GM18909 (cell line): ENCODE data around the gene KIF26A.
"Not testable (repeated sequence)": the region's sequence is repeated elsewhere in the genome, so short reads cannot be mapped to it uniquely, and the experiment has no call there.

Experiments used
- ATAC-seq: cut with Tn5 transposase; IDR thresholded peaks from one replicate; pipeline ENCODE4 v1.9.1; 2021; ENCODE audit warnings: mild to moderate bottlenecking; ENCODE audit not compliant: unreplicated experiment, poor library complexity

KIF26A gene

DNA sequence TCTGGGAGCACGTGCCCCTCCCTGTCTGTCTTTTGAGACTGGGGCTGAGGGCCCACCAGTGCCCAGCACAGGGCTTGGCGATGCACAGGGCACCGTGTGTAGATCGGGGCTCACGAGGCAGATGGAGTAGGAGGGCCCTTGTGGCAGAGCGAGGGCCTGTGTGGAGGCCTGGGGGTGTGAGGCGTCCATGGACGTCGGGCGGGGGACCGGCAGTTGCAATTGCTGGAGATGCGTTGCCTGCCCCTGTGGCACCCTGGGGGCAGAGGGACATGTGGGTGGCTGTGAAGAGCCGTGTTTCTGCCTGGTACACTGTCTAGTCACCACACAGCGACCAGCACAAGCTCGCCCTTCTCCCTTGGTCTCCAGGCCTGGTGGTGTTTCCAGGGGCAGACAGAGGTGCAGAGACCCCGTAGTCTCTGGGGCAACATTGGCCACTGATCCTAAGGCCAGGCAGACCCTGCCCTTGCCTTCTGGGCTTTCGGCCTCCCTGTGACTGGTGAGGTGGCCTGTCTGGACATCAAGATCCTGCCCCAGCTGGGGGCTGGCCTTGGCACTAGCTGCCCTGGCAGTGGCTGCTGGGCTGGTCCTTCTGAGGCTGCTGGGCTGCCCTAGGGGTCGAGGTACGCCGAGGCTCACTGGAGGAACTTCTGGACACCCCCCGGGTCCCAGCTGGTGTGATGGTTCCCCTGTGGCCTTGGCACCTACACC, 14.5 kb downstream of the KIF26A start:
- ATAC-seq, result no peak

DNA sequence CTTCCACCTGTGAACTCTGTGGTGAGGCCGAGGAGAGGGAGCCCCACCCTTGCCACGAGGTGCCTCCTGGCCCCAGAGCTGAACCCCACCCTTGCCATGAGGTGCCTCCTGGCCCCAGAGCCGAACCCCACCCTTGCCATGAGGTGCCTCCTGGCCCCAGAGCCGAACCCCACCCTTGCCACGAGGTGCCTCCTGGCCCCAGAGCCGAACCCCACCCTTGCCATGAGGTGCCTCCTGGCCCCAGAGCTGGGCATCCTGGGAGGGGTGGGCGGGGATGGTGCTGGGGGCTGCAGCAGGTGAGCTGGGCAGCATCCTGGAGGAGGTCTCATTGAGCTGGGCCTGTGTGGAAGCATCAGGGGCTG, 15.0 kb downstream of the KIF26A start:
- not testable (repeated sequence) for ATAC-seq

DNA sequence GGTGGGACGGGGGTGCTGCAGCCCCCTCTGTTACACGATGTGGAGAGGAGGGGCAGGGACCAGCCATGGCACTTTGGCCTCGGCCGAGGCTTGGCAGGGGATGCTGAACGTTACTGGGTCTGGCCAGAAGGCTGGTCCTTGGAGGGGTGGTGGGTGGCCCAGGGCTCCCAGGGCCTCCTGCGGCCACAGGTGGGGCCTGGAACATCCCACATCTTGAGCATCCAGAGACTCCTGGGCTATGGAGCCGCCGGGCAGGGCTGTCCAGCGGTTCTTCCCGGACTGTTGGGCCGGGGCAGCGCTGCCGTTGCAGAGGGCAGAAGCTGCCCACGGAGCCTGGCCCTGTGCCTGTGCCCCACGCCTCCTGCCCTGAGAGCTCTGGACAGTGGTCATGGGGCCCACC, 15.9 kb downstream of the KIF26A start:
- no peak for ATAC-seq

DNA sequence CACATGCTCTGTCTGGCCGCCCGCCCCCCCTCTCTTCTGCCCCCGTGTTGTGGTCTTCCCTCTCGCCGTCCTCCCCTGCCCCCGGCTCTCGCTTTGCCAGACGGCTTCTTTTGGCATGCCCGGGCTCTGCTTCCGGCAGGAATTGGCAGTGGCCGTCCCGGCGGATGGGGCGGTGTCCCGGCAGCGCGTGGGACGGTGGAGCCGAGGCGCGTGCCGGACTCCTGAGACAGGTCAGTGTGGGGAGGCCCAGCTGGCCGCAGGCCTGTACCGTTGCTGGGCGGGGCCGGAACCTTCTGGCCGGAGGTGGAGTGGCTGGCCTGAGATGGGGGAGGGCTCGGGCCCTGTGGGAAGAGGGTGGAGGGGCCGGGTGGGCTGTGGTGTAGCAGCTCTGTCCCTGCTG, 17.1 kb downstream of the KIF26A start:
- ATAC-seq, result no peak

DNA sequence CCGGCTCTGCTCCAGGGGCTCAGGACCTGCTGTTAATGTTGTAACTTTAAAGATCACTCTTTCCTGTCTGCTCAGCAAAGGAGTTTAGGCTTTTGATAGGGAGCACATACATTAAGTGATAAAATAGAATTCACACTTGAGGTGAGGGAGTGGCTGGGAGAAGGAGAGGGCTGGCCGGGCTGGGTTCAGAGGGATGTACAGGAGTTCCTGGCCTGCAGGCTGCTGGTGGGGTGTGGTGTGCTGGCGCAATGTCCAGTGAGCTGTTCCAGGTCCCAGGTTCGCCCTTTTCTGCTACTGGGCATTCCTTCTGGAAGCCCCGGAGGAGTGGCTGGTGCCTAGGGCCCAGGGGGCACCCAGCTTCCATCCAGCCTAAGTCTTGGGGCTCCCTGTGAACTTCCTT, 17.8 kb downstream of the KIF26A start:
- no peak for ATAC-seq

DNA sequence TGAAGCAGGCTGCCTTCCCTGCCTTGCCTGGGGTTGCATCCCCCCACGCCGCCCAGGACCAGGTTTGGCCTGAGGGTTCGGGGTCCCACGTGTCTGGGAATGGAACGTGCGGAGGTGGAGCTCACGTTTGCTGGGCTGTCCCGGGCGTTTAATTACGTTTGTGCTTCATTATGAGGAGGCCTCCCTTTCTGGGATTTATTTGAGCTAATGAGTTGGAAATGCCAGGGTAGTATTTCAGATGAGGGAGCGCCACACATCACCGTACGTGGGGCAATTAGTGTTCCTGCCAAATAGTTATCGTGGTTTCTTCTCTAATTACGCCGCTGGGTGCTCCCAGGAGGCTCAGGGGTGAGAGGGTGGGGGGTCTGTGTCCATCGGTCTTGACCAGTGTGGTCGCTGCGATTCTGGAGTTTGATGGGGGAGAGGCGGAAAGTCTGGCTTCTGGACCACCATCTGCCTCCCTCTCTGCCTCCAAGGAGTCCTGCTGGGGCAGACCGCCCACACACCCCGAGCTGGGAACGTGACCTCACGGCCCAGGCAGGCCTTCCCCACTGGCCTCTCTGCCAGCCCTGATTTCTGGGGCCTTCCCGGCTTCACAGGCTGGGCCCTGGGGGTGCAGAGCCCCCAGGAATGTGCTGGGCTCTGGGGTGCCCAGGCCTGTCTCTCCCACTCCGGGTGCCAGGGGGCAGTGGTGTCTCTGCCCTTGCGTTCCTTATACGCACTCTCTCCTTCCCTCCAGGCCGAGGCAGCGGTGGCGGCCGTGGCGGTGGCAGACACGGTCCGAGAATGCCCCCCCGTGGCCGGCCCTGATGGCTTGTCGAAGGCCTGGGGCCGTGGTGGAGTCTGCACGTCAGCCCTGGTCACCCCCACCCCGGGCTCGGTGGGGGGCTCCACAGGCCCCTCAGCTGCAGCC, 18.9 kb downstream of the KIF26A start:
- ATAC-seq, result no peak

DNA sequence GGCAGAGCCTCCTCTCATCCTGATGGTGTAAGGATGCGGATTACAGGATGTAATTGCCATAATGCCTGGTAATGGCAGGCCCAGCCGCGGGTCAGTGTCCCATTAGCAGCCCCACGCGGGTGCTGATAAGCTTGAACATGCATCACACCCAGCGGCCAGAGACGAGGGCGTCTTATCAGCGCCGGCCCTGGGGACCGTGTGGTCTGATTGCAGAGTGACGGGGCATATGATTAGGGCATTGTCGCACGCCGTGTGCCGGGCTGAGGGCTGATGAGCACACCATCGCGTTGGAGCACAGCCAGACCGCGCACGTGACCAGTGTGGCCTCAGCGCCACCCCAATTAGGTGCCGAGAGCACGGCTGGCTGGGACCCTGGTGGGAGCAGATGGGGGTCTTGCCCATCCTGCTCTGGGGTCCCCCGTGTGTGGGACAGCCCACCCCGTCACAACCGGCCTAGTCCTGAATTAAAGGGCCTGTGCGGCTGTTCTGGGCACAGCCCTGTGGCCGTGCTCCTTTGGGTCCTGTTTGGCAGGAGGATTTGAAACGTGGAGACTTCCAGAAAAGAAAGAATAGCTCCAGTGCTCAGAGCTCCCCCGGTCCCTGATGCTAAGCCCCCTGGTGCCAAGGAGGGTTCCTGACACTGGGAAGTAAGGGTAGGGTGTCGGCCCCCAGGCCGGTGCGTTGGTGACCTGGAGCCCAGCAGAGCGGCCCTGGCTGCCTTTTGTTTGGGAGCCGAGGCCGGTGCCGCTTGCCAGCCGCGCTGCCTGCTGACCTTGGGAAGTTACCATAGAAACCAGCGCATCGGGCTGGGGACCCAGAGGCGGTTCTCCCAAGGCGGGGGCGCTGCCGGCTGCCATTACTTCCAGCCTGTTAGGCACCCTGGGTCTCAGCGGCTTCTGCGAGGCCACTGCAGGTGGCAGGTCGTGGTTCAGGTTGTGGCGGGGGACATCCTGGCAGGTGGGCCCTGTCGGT, 20.7 kb downstream of the KIF26A start:
- ATAC-seq, result no peak

DNA sequence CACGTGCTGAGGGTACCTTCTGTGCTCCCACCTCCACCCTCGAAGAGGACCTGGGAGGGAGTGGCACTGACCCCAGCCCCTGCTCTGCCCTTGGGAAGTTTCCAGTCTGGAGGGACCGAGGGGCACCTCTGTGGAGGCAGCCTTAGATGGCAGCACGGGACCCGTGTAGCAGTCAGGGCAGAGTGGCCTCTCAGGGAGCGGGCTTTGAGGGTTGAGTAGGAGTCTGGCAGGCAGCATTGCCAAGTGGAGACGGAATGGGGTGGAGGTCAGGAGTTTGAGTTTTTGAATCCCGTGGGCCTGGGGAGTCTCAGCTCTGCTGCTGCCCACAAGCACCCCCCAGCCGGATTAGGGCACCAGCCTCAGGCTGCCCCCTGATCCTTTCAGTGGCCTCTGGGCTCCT, 21.6 kb downstream of the KIF26A start:
- ATAC-seq, result no peak

DNA sequence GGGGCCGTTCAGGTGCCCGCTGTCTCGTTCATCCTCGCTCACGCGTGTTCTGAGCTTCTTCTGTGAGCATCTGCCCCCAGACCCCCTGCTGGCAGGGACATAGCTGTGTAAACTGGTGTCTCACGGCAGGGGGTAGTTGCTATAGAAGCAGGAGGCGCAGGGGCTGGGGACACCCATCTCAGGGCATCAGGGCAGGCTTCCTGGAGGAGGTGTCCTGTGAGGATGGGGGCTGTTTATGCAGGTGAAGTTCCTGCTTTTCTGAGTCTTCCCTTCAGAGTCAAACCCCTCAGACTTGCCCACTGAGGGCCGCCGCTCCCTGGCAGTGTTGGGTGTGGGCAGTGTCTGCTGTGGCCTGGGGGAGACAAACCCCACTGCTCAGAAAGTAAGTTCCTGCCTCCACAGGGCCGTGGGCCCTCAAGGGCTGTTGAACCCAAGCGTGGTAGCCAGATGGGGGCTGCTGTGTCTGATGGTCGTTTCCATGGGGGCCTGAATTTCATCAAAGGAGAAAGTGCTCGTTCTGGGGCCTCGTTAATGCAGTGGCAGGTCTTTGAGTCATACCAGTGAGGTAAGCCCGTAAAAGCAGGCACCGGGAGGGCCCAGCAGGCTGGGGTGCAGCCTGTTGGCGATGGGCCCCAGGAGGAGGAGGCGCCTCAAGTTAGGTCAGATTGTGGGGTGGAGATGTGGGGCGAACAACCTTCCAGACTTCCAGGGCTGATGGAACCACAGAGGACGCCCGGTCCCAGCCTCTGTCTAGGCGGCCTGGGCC, 23.4 kb downstream of the KIF26A start:
- ATAC-seq, result no peak

DNA sequence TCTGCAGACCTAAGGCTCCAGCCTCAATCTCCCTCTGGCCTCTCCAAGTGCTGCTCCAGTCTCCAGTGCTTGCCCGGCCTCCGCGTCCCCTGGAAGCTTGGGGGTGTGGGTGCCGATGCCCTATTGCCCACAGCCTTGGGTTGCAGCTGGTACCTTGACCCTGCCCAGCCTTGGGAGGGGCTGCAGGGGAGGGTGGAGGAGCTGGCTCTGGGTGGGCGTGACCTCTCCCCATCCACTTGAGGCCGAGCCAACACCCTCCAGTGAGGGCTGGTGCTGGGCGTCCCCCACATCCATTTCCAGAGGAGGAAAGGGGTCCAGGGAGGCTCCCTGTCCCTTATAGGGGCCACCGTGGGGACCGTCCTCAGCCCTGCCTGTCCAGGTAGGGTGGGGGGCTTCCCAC, 24.1 kb downstream of the KIF26A start:
- ATAC-seq, result no peak

DNA sequence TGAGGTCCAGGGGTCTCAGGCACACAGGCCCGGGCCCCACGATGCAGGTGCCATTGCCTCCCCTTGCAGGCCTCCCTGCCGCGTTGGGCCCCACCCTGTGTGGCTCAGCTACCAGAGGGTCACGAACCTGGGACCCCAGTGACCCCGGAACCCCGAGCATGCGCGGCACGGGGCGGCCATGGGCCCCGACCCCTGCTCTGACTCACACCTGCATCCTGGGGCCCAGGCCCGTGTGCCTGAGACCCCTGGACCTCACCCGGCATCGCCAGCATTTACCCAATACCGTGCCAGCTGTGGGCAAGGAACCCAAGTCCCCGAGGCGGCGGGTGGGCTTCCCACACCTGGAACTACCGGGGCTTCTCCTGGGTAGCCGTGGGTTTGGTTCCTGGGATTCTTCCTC, 25.2 kb downstream of the KIF26A start:
- ATAC-seq, result no peak

DNA sequence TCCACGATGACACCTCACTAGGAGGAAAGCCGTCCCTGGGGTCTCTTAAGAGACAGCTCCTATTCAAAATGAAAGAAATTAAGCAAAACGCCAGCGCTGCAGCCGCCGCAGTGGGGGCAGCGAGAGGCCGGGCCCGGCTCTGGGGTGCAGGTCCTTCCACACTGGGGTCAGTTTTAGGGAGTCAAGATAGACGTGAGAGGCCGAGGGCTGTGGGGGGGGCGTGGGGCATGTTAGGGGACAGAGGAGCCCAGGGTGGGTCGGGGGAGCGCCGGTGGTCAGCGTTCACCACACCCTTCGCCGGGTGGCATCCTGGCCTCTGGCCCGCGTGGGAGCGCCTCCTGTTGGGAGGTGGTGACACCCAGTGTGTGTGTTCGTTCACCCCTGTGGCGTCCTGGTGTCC, 25.7 kb downstream of the KIF26A start:
- ATAC-seq, result no peak

DNA sequence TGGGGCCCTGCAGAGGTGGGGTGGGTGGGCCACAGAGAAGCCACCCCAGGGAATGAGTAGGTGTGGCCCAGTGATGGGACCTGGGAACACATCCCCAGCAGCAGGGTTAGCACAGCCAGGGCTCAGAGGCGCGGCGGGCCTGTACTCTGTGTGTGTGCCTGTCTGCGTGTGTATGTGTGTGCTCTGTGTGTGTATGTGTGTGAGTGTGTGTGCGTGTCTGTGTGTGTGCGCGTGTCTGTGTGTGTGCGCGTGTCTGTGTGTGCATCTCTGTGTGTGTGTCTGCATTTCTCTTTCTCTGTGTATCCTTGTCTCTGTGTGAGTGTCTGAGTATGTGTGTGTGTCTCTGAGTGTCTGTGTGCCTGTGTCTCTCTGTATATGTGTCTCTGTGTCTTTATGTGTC, 26.1 kb downstream of the KIF26A start:
- no peak for ATAC-seq

DNA sequence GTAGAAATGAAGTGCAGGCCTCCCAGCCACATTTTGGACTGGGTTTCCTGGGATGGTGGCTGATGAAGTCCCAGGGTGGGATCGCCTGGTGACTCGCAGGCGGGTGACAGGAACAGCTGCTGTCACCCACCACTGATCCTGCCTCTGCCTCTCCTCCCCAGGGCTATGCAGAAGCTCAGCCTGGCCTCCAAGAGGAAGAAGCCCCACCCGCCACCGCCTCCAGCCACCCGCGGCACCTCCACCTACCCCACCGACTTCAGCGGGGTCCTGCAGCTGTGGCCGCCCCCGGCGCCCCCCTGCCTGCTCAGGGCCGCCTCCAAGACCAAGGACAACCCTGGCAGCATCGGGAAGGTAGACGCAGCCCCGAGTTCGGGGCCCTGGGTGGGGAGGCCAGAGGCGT, 28.3 kb downstream of the KIF26A start:
- no peak for ATAC-seq

DNA sequence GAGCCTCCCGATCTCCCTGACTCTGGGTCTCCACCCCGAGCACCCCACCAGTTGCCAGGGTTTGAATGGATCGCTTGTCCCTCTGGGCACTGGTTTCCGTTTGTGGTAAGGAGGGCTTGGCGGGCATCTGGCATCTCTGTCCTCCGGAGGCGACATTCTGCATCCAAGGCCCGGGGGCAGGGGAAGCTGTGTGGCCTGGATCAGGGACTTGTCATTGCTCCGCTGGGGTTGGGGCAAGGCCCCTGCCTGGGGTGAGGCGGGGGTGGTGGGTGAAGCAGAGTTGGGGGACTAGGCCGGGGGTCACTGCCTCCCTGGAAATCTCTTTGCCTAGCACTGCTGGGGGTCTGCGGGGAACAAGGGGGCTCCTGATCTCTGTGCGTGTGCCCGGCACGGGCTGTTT, 30.2 kb downstream of the KIF26A start:
- no peak for ATAC-seq

DNA sequence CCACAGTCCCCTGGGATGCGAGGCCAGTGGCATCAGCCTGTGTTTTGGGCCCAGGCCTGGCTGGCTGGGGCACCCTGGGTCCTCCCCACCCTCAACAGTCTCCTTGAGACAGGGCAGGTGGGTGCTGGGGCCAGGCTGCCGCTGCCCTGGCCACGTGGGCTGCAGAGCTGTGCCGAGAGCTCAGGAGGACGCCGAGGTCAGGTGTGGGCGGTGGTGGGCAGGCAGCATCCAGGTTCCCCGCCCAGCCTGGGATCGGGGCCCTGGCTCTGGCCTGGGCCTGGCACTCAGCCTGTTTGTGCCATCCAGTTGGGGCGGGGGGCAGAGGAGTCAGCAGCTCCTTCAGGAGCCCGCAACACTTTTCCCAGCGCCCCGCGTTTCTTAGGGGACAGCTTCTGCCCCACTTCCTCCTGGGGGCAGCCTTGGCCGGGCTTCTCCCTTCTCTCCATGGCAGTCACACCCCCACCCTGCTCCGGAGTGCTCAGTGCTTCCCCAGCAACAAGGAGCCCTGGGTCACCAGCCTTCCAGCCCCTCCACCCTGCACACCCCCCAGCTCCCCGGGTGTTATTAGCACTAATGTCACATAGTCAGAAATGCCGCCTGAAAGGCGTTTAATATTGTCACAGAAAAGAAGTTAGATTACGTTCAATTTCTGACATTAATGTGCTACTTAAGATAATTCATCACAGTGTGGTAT, 30.8 kb downstream of the KIF26A start:
- ATAC-seq, result no peak

DNA sequence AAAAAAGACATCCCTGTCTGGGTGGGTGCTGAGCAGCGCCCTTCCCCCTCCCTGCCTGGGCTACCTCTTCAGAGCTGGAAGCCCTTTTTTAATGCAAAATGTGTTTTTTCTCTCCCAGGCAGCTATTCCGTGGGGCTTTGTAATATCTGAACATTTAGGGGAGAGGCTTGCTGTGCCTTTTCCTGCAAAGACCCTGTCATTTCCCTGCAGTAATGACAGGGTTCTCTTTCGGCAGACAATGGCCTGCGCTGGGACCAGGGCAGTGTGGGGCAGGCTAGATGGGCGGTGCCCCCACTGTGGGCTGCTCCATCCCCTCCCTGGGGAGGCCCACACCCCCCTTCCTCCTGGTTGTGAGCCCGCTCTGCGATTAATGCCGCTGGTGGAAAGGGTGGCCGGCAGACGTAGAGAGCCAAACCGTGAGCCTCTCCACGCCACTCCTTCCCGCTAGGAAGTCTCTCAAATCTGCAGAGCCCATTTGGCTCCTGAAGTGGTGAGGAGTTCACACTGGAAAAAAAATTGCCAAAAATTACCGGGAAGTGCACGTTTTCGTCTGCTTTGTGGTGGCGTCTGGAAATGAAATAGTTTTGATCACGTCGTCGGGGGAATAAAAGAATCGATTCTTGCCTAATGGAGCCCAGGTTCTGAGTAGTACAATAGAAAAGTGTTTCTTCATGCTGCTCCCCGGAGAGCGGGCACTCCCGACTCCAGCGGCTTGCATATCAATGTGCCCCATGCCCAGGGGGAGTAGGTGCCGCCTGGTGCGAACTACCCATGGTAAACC, 31.5 kb downstream of the KIF26A start:
- no peak for ATAC-seq

DNA sequence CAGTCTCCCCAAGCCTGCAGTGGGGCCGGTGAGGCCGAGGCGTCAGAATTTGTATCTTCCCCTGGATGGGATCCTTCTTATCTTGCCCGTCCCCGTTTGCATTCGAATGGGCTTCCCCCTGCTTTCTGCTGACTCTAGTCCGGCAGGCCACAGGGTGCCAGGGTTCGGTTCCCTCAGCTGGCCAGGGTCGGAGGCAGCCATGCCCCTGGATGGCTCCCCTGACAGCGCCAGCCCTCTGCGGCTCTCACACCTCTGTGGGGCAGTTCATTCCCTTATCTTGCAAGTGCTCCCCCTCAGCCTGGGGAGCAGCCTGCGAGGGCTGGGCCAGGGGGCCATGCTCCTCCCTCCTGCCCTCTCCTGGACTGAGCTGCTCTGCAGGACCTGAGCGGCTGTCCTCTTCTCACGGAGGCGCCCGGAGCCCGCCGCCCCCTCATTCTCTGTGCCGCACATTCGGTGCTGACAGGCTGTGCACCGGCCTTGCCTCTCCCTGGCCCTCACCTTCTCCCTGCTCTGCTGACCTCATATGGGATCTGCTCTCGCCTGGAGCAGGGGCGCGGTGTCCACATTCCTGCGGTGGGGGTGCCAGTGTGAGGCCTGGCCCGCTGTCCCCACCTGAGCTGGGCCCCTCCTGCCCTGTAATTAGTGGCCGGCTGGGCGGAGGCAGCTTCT, 32.8 kb downstream of the KIF26A start:
- no peak for ATAC-seq
